Adrenal gland (tissue), 5 donors: ENCODE measurements around the gene ANKRD33B.

Experiments used
- CTCF ChIP-seq, 6 experiments: fragments of 450-650 bp in 4 of 6; fragments of 200-600 bp in 2 of 6; sonication (generic) in 1 of 6; IDR thresholded peaks; 1 replicate in 5 of 6; 2 replicates in 1 of 6; pipeline versions ENCODE4 v1.5.1 to v1.8.0; 2016 to 2021; ENCODE audit warnings: antibody characterized with exemption in 6 of 6, mild to moderate bottlenecking in 2 of 6, moderate library complexity in 1 of 6
- POLR2A ChIP-seq, 2 donors: fragments of 450-650 bp; IDR thresholded peaks; one replicate each; pipeline ENCODE4 v1.6.1; 2017; ENCODE audit warnings: antibody characterized with exemption in 2 of 2, mild to moderate bottlenecking in 2 of 2, moderate library complexity in 1 of 2
- donor health status: DM: no; HTN: no; CAD: no.

- no peak for TF ChIP-seq CTCF (IDR thresholded peaks at IDR 0.05)
- TF ChIP-seq POLR2A (IDR thresholded peaks at IDR 0.05) = no peak
Measured at GRCh38 chr5:10677533-10677932, 113.7 kb downstream of the ANKRD33B start.
